HEK293T (cell line): ENCODE data around the gene SLC35F3.

Experiments used
- BHLHE40 ChIP-seq: fragments of 450-650 bp; IDR thresholded peaks from 2 replicates; pipeline ENCODE4 v1.6.1; 2016; ENCODE audit warnings: mild to moderate bottlenecking, moderate library complexity, borderline replicate concordance
- FOXM1 ChIP-seq: fragments of 450-650 bp; IDR thresholded peaks from 2 replicates; pipeline ENCODE4 v1.6.1; 2017; ENCODE audit warnings: mild to moderate bottlenecking, borderline replicate concordance
- SP1 ChIP-seq: fragments of 450-650 bp; IDR thresholded peaks from 2 replicates; pipeline ENCODE4 v1.6.1; 2017
- SUZ12 ChIP-seq: fragments of 450-650 bp; IDR thresholded peaks from 2 replicates; pipeline ENCODE4 v1.6.1; 2016; ENCODE audit warnings: mild to moderate bottlenecking
- TARDBP ChIP-seq: fragments of 450-650 bp; IDR thresholded peaks from 2 replicates; pipeline ENCODE4 v1.6.1; 2016
- ZNF384 ChIP-seq: fragments of 450-650 bp; IDR thresholded peaks from 2 replicates; pipeline ENCODE4 v1.6.1; 2016
- TF ChIP-seq, protein P1 (sequence below): fragments of 450-650 bp; IDR thresholded peaks from 2 replicates; pipeline ENCODE4 v1.6.1; 2016

DNA sequence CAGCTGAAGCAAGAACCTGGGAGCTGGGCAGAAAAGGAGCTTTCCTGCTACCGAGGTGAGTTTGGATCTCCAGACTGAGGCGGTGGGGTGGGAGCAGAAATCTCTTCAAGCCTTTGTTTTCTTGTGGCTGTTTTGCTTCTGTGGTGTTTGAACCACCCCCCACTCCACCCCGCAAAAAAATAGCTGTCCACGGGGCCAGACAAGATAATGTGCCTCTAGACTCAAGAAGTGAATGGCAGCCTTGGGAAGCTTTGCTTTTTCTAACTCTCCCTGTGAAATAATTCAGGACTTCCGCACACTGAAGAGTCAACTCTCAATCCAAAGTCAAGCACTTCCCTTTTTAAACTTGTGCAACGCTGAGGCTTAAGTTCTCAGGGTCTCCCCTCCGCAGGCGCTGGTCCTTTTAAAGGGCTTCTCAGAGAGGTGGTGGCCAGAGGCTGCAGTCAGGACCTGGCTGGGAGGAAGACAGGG, 309.2 kb downstream of the SLC35F3 start:
- TF ChIP-seq FOXM1 (no peak), BHLHE40 (no peak), ZNF384 (no peak), SUZ12 (no peak), SP1 (no peak), TARDBP (no peak)
- TF ChIP-seq, protein P1, sequence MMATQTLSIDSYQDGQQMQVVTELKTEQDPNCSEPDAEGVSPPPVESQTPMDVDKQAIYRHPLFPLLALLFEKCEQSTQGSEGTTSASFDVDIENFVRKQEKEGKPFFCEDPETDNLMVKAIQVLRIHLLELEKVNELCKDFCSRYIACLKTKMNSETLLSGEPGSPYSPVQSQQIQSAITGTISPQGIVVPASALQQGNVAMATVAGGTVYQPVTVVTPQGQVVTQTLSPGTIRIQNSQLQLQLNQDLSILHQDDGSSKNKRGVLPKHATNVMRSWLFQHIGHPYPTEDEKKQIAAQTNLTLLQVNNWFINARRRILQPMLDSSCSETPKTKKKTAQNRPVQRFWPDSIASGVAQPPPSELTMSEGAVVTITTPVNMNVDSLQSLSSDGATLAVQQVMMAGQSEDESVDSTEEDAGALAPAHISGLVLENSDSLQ = no peak
